HG03442 (cell line): ENCODE measurements around the gene ZNF385C.

ENCODE experiments used
- ATAC-seq: cut with Tn5 transposase; IDR thresholded peaks from one replicate; pipeline ENCODE4 v1.9.1; 2021; ENCODE audit warnings: mild to moderate bottlenecking, moderate library complexity; ENCODE audit not compliant: unreplicated experiment

The ZNF385C gene

GRCh38 chr17:42053731-42054500, 44.4 kb downstream of the ZNF385C start:
- ATAC-seq = no peak

DNA sequence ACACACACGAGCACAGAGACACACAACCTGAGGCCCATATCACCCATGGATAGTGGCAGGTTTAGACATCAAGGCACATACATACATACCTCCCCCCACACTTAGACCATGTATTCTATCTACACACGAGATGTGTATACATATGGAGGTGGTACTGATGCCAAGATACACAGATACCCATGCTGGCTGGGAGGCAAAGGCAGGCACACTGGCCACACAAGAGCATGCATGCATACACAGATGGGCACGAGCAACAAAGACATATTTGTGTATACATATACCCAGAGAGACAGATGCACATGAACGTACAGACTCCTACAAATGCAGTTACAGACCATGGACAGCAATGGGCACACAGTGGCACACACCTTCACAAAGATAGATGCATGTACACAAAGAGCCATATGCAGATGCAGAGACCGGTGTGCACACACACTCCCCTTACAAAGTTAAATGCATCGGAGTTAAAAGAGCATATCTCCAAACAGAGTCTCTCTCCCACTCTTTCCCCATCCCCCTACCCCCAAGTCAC, 45.9 kb downstream of the ZNF385C start:
- no peak for ATAC-seq

- ATAC-seq = no peak
These were observed 46.6 kb downstream of the ZNF385C start for GRCh38 chr17:42051645-42052044.

GRCh38 chr17:42051013-42051400, 47.3 kb downstream of the ZNF385C start:
- no peak for ATAC-seq

DNA sequence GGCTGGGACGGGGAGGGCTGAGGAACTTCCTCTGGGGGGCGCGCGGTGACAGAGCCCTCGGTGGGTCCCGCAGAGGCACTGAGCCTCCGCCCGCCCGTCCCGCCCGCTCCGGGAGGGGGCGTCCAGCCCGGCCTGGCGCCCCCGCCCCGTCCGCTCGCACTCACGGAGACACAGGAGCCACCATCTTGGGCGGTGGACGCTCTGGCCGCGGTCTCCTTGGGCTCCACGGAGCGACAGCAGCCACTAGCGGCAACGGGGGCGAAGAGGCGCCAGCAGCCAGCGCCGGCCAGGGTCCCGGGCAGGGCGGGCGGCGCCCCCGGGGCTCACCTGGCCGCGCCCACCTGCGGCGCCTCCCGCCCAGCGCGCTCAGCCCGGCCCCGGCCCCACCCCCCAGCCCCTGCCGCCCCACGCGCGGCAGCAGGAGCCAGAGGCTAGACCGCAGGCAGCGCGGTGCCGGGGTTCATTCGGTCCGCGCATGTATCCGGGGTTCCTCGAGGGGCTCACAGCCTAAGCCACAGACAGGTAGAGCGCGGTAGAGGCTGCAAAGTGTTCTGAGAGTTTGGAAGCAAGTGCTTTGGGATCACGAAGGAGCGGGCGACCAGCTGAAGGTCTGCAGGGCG, 47.8 kb downstream of the ZNF385C start, which contains the start of gene C17orf113:
Gene C17orf113, minus strand, starts transcription at position 209 of the 620 bp plus-strand sequence. CDS start 7,225 bp downstream, outside the sequence.
- ATAC-seq = no peak

GRCh38 chr17:42049834-42050392, 48.4 kb downstream of the ZNF385C start:
- no peak for ATAC-seq

- ATAC-seq = no peak
These were observed 50.9 kb downstream of the ZNF385C start for GRCh38 chr17:42047343-42047742.

DNA sequence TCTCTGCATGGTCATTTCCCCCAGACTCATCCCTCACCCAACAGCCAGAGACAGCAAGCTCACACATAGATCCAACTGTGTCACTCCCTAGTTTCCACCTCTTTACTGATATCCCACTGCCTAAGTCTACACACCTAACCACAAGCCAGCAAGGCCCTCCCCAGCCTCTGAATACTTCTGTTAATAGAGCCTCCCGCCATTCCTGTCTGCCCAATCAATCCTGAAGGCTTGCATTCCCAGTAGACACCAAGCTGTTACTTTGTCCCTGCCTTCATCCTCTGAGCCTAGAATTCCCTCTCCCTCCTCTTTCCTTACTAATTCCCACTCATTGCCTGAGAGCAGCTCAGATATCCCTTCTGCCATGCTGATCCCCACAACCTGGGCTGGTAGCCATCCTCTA, 52.6 kb downstream of the ZNF385C start:
- no peak for ATAC-seq

DNA sequence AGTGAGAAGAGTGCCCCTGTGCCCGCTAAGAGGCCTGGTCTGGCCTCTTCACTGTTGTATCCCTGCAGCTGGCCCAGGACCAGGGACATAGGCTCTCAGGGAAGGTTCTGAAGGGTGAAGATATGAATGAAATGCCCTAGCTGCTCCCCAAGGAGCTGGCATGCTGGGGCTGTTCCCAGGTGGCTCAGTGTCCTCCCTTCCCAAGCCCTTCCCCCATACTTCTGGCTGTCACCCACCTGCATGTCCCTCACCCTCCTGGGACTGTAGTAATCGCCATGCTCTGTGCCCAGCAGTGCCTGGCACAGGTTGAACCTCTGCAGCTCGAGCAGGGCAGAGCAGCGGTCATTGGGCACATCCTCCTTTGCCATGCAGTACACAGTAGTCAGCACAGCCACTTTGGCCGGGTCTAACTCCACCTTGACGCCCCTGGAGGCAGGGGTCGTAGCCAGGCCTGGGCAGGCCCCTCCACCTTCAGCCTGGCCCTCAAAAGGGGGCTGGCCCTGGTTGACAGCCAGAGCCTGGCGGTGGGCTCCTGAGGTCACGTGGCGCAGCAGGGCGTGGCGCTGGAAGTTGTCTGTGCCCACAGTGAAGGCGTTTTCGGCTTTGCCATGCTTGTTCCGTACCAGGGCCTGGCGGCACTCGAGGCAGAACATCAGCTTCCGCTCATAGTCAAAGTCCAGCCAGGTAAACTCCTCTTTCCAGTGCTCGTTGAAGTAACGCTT, 55.5 kb downstream of the ZNF385C start:
- no peak for ATAC-seq

GRCh38 chr17:42041619-42042018, 56.7 kb downstream of the ZNF385C start:
- no peak for ATAC-seq

DNA sequence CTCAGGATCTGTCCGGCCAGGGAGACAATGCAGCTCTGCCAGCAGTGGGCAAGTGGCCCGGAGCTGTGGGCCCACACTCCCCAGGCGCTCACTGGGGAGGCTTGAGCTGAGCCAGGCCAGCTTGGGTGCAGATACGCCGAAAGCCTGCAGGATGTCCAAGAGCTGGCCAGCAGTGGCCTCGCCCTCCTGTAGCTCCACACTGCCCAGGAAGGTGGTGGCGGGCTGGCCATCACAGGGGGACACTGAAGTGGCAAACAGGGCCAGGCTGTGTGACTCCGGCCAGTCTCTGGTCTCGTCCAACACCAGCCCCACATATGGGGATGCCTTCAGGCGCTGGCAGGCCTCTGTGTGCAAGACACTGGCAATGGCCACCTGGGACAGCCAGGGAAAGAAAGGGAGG, 57.5 kb downstream of the ZNF385C start:
- no peak for ATAC-seq

GRCh38 chr17:42039794-42040763, 58.2 kb downstream of the ZNF385C start:
- no peak for ATAC-seq

DNA sequence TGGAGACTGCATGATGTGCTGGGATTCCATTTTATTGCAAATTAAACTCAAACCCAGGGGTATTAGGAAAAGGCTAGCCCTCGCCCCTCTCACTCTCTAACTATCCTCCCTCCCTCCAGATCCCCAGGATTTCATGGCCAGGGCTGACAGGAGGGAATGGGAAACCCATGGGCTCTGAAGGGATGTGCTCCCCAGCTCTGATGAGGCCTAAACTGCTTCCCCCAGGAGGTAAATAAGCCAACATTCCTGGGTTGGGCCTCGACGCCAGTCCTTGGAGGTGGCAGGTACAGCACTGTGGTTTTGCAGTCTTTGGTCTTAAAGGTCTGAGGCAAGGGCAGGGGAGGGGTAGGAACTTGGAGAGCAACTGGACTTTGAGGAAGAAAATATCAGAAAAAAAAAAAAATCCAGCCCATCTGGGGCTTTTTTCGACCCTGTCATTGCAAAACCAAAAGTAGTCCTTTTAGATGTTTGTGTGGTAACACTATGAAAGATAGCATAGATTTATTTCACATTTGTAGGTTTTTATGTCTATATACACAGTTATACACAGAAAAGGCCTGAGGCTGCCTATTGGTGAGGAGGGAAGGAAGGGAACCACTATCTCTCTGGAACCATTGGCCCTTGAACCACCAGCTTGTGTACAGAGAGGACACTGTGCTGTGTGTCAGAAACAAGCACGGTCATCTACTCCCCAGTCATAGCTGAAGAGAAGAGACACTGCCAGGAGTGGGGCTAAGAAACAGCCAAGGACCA, 59.9 kb downstream of the ZNF385C start:
- no peak for ATAC-seq

DNA sequence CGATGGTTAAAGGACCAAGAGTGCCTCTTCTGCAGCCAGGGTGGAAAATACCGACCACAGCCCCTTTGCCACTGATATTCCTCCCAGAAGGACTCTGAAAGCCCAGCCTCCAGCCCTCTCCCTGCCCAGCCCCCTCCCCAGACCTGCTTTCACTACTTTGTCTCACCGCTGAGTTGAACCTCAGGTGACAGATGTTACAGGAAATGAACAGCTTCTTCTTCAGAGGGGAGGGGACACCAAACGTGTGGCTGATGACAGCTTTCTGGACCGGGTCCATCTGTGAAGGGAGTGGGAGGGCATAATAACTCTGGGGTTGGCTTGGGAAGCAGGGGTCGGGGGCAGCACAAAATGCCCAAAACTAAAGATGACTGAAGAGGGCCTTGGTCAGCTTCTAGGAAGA, 64.2 kb downstream of the ZNF385C start:
- no peak for ATAC-seq

GRCh38 chr17:42031584-42031983, 66.7 kb downstream of the ZNF385C start:
- ATAC-seq = no peak

GRCh38 chr17:42028791-42029127, 69.5 kb downstream of the ZNF385C start:
- ATAC-seq = no peak

DNA sequence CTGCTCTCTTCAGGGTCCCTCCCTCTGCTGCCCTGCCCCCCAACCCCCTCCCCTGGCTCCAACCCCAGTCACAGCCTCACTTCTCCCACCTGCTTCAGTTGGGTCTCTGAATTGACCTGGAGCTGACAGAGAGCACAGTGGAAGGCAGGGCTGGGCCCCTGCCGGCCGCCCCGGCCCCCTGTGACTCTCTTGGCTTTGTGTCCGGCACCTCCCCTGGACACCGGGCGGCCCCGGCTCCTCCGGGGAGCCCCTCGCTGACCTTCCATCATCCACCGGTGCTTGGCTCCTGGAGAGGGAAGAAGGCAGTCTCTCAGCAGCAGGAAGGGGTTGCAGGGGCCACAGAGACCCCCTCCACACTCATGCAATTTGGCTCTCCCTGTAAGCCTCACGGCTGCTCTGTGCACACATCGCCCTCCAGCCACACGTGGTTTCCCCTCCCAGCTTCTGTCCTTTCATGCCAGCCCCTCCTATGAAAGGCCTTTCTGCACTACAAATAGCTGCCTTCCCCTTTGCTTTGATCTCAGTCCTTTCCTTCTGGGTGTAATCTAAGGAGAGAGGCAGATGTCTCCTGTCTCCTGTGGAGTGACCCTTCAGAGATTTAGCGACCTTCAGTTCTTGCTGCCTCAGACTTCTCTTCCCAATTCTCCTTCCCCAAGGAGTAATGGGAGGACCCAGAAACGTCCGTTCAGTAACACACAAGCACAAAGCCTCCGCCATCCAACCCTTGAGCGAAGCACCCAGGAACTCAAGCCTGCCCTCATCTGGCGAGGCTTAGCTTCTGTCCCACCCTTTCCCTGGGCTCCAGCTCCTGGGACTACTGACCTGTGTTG, 70.1 kb downstream of the ZNF385C start:
- ATAC-seq = no peak

GRCh38 chr17:42027590-42027889, 70.7 kb downstream of the ZNF385C start:
- ATAC-seq = no peak
